PFSK-1 (cell line): ENCODE results near the gene CT45A9.

Experiments used
- FOXP2 ChIP-seq: optimal IDR thresholded peaks from 2 replicates; pipeline ENCODE3; 2011; ENCODE audit warnings: borderline replicate concordance, control low read depth, inconsistent platforms; ENCODE audit not compliant: insufficient read depth; ENCODE audit errors: extremely low read length, extremely low read depth
- POLR2AphosphoS5 ChIP-seq: IDR thresholded peaks from 2 replicates; pipeline ENCODE4 v1.6.1; 2012; ENCODE audit warnings: low read depth, mild to moderate bottlenecking, control low read depth, low read length, moderate library complexity
- REST ChIP-seq, 2 experiments: IDR thresholded peaks; 2 replicates each; pipeline versions ENCODE4 v1.6.1 to v1.8.0; 2011 to 2012; ENCODE audit warnings: low read depth in 2 of 2, low read length in 2 of 2, control low read depth in 1 of 2, inconsistent platforms in 1 of 2, mild to moderate bottlenecking in 1 of 2, moderate library complexity in 1 of 2; ENCODE audit not compliant: insufficient read depth in 1 of 2
- SIN3A ChIP-seq: IDR thresholded peaks from 2 replicates; pipeline ENCODE4 v1.6.1; 2012; ENCODE audit warnings: mild to moderate bottlenecking, low read length, moderate library complexity, borderline replicate concordance; ENCODE audit not compliant: insufficient read depth
- TAF1 ChIP-seq: IDR thresholded peaks from 2 replicates; pipeline ENCODE4 v1.6.1; 2012; ENCODE audit warnings: low read length, control low read depth, borderline replicate concordance; ENCODE audit not compliant: insufficient read depth

- no peak for TF ChIP-seq POLR2AphosphoS5
- no peak for TF ChIP-seq TAF1
- no peak for TF ChIP-seq SIN3A
- no peak for TF ChIP-seq REST (IDR thresholded peaks at IDR 0.05; ENCODE audit: insufficient read depth in 1 of 2, low read depth in 2 of 2, low read length in 2 of 2)
- TF ChIP-seq FOXP2, result no peak
Measured at GRCh38 chrX:135892781-135893180, 21.2 kb upstream of the CT45A9 start.
